ENCODE results near the gene ASB15.
A peak's percentile ranks its signal among the peaks of the same experiment; 100 is the strongest.
"Not testable (repeated sequence)": the region's sequence is repeated elsewhere in the genome, so short reads cannot be mapped to it uniquely, and the experiment has no call there.

The ASB15 gene

DNA sequence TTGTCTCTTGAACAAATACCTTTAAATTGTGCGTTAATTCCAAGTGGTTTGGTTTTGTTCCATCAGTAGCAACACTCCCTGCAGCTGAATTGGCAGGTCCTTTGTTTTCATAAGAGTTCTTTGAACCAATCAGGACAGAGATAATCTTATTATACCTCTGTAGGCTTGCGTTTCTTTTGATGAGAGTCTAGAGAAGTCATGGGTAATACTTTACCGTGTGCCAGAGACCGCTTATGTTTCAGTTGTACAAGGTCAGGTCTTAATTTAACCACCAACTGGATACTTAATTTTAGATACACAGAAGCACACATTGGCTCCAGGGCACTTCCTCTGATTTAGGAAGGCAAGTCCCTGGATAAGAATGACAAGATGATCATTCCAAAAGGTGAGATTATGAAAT lies at the start of gene ASB15:
TSS of gene ASB15 (plus strand) at position 292 of the 400 bp plus-strand sequence. CDS start 12,682 bp downstream, outside the sequence.
- Mint-ChIP-seq H3K4me1 (peaks cover 5% of the 10 kb centered on the region), H3K9me3 (no peaks in the 10 kb centered on the region), H3K27me3 (ENCODE audit: low read depth, poor library complexity) (peaks cover 2% of the 10 kb centered on the region), H3K27ac (no peak within 1 kb of the TSS), H3K36me3 (ENCODE audit: low read depth) (no peaks in the 10 kb centered on the region), H3K4me3 (no peak within 1 kb of the TSS)
- DNase-seq: no peak
- no peak for TF ChIP-seq CTCF (IDR thresholded peaks at IDR 0.05)

DNA sequence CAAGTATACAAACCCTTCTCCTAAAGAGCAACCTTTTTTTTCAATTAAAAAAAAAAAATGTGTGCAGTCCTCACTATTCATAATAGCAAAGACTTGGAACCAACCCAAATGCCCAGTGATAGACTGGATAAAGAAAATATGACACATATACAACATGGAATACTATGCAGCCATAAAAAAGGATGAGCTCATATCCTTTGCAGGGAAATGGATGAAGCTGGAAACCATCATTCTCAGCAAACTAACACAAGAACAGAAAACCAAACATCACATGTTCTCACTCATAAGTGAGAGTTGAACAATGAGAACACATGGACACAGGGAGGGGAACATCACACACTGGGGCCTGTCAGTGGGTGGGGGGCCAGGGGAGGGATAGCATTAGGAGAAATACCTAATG lies 49.5 kb upstream of the ASB15 start:
- H3K27me3 Mint-ChIP-seq (ENCODE audit: low read depth, poor library complexity): not testable (repeated sequence)

DNA sequence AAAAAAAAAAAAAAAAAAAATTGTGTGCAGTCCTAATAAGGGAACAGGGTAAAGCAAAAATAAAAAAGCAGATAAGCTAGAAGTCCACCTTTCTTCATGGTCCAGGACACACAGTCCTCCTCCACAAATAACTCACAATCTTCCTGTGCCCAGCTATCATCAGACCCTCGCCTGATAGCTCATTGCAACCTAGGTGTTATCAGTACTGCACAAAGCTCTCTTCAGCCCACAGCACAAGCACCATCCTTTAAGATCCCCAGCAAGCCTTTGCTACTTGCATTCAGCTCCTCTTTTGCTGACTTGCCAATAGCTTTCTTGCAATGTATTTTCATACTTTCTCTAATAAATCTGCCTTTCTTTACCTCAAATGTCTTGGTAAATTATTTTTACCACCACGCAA lies 49.0 kb upstream of the ASB15 start:
- Mint-ChIP-seq H3K27ac (peak overlapping the region; percentile 68), H3K27me3 (ENCODE audit: low read depth, poor library complexity) (no peaks in the 10 kb centered on the region), H3K4me1 (peaks cover 12% of the 10 kb centered on the region), H3K4me3 (no peak overlapping the region), H3K36me3 (ENCODE audit: low read depth) (peaks cover 40% of the 10 kb centered on the region), H3K9me3 (no peaks in the 10 kb centered on the region)
- DNase-seq: no peak
- no peak for TF ChIP-seq CTCF (IDR thresholded peaks at IDR 0.05)

More for the DNA sequence above, 49.5 kb upstream of the ASB15 start:
- not testable (repeated sequence) for H3K9me3 Mint-ChIP-seq, H3K4me3 Mint-ChIP-seq, DNase-seq, H3K27ac Mint-ChIP-seq
- H3K4me1 Mint-ChIP-seq: peaks cover 12% of the 10 kb centered on the region
- peaks cover 40% of the 10 kb centered on the region for H3K36me3 Mint-ChIP-seq (ENCODE audit: low read depth)

GRCh38 chr7:123553159-123553558 lies 48.5 kb upstream of the ASB15 start:
- TF ChIP-seq CTCF (IDR thresholded peaks at IDR 0.05): no peak
- Mint-ChIP-seq H3K27me3 (ENCODE audit: low read depth, poor library complexity) (no peaks in the 10 kb centered on the region), H3K27ac (peak overlapping the region; percentile 68), H3K9me3 (no peaks in the 10 kb centered on the region), H3K36me3 (ENCODE audit: low read depth) (peaks cover 39% of the 10 kb centered on the region), H3K4me1 (peaks cover 12% of the 10 kb centered on the region), H3K4me3 (no peak overlapping the region)
- no peak for DNase-seq

DNA sequence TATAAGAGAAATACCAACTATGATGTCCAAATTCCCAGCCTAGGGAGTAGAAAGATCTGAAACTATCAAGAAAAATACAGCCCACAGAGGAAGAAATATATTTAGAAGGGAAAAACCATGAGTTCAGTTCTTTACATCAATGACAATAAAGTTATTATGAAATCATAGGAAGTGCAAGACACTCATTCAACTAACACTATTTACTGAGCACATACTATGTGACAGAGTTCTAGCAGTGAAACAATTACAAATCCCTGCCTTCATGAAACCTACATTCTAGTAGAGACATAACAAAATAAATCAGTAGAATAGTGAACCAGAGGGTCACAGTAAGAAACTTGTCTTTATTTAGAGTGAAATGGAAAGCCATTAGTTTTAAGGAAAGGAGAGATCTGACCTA lies 46.1 kb upstream of the ASB15 start:
- H3K4me1 Mint-ChIP-seq: peaks cover 12% of the 10 kb centered on the region
- peaks cover 21% of the 10 kb centered on the region for H3K36me3 Mint-ChIP-seq (ENCODE audit: low read depth)
- no peak for TF ChIP-seq CTCF (IDR thresholded peaks at IDR 0.05)
- DNase-seq: no peak
- no peaks in the 10 kb centered on the region for H3K9me3 Mint-ChIP-seq
- no peaks in the 10 kb centered on the region for H3K27me3 Mint-ChIP-seq (ENCODE audit: low read depth, poor library complexity)
- H3K27ac Mint-ChIP-seq: no peak overlapping the region
- no peak overlapping the region for H3K4me3 Mint-ChIP-seq

DNA sequence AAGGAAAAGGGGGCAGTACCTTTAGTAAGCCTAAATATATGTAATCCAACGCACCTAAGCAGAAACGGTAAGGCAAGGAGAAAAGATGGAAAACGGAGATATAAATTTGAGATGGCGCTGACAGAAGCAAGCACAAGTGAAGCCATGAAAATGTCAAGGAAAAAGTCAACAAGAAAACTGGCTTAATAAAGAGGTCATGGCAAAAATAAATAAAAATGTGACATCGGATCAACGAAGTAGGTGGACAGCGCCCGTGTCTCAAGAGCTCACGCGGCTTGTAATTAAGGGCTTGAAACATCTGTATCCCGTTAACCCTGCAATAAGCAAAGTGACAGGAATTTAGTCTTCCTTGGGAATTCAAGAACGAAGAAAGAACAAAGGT lies 44.6 kb upstream of the ASB15 start:
- no peak overlapping the region for H3K27ac Mint-ChIP-seq
- peaks cover 12% of the 10 kb centered on the region for H3K4me1 Mint-ChIP-seq
- no peaks in the 10 kb centered on the region for H3K9me3 Mint-ChIP-seq
- no peak for DNase-seq
- TF ChIP-seq CTCF (IDR thresholded peaks at IDR 0.05): no peak
- peaks cover 5% of the 10 kb centered on the region for H3K27me3 Mint-ChIP-seq (ENCODE audit: low read depth, poor library complexity)
- H3K4me3 Mint-ChIP-seq: no peak overlapping the region
- peaks cover 18% of the 10 kb centered on the region for H3K36me3 Mint-ChIP-seq (ENCODE audit: low read depth)
